HG03575 (cell line): ENCODE measurements around the gene PLET1.
"Not testable (repeated sequence)": the region's sequence is repeated elsewhere in the genome, so short reads cannot be mapped to it uniquely, and the experiment has no call there.

Experiments
- ATAC-seq: cut with Tn5 transposase; IDR thresholded peaks from one replicate; pipeline ENCODE4 v1.9.1; 2021; ENCODE audit not compliant: unreplicated experiment, insufficient number of reproducible peaks, low FRiP score; ENCODE audit errors: extremely low read depth

Gene PLET1

DNA sequence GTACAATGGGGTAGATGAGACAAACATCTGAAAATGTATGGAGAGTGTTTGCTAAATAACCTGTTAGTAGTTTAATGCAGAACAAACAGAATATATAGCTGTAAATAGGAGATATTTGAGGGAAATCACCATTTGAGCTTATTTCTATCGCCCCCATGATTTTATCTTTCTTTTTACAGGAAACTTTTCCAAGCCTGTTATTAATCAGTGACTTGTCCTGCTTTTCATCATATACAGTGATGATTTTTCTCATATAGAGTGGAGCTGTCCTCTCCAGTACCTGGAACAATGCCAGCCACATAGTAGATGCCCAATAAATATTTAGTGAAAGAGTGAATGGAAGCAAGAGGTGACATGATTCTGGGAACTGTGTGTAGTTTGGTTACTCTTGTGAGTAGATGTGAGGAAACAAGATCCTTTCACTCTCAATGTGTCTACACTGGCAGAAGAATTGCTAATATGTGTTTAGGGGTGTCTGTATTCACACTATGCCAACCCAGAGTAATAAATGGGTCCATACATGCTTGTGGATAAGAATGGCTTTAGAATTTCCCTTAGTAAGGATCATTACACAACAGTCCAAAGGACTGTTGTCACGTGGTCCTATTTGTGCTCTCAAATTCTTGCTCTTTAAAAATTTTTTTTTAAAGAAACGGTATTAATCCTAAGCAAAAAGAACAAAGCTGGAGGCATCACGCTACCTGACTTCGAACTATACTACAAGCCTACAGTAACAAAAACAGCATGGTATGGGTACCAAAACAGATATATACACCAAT, 36.7 kb downstream of the PLET1 start:
- no peak for ATAC-seq

GRCh38 chr11:112223121-112223520, 37.5 kb downstream of the PLET1 start:
- no peak for ATAC-seq

GRCh38 chr11:112222303-112222702, 38.4 kb downstream of the PLET1 start:
- no peak for ATAC-seq

- ATAC-seq = no peak
Measured at GRCh38 chr11:112221274-112221835, 39.3 kb downstream of the PLET1 start.

DNA sequence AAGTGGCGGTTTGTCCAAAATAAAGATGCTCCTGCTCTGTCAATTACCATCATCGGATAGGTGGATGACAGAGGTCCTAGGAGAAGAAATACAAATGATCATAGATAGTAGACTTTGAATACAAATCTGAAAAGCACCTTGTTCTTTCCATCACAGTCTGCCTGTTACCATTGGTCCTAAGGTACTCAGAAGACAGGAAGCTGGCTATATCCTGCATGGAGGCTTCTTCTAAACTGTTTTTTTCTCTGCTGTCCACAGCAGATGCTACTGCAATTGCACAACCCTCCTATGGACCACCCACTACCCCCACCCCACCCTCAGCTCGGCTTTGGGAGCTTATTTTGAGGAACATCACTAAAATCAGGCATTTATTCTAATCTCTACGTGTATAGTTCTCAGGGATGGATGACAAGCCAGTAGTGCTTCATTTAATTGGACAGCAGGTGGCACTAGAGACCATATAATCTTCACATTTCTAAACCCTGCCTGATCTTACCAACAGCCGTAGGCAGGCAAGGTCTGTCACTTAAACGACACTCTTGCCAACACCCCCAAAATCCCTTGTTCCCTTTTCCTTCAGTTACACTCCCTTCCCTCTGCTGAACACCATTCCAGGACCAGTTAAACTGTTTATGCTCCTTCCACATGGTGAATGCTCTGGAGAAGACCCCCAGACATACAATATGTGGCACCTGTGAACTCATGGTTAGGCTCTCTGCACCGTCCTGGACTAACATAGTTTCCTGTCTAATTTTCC, 41.0 kb downstream of the PLET1 start:
- ATAC-seq = no peak

DNA sequence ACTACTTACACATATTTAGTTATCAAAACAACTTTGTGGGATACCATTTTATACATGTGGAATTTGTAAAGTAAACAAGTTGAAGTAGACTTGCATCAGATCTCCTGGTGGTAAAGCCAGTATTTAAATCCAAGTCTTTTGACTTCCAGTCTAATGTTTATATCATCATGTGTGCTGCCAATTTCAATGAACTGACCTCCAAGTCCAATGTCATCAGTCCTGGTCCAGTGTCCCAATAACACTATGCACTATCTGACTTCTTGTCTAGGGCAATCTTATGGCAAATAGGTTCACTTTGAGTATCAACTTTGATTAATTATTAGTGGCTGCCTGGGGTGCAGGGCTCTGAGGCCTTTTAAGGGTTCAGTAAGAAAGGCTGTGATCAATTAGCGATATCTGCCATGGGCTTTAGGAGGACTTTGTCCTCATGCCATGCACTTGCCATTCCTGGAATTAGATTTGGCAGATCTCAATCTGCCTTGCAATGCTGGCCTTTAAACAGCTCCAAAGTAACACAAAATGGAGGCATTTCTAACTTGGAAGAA, 44.0 kb downstream of the PLET1 start:
- ATAC-seq = no peak

DNA sequence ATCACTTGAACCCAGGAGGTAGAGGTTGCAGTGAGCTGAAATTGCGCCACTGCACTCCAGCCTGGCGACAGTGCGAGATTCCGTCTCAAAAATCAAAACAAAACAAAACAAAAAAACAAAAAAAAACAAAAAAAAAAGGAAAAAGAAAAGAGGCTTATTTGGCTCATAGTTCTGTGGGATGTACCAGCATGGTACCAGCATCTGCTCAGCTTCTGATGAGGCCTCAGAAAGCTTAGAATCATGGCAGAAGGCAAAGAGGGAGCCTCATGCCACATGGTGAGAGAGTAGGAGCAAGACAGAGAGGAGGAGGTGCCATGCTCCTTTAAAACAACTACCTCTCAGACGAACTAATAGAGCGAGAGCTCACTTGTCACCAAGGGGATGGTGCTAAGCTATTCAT, 45.0 kb downstream of the PLET1 start:
- no peak for ATAC-seq

- no peak for ATAC-seq
Measured at GRCh38 chr11:112213753-112214152, 46.9 kb downstream of the PLET1 start.

- ATAC-seq = no peak
Measured at GRCh38 chr11:112212710-112213109, 48.0 kb downstream of the PLET1 start.

DNA sequence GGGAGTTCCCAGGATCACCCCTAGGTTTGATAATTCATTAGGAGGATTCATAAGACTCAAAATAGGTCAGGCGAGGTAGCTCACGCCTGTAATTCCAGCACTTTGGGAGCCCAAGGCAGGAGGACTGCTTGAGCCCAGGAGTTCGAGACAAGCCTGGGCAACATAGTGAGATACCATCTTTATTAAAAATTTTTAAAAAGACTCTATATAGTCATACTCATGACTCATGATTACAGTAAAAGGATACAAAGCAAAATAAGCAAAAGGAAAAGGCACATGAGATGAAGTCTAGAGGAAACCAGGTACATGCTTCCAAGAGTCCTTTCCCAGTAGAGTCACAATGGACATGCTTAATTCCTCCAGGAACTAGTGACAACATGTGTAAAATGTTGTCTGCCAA, 48.4 kb downstream of the PLET1 start:
- ATAC-seq = no peak

DNA sequence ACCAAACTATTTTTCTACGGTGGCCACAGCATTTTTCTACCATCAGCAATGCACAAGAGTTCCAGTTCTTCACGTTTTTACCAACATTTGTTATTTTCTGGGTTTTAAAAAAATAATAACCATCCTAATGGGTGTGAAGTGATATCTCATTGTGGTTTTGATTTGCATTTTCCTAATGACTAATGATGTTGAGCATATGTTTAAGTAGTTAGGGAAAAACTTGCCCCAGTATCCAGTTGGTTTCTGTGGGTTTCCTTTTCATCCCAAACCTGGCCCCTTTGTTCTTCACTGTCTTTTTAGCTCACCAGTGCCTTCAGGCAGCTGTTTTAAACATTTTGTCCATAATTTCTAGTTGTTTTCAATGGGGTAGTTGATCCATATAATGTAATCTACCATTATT, 49.1 kb downstream of the PLET1 start:
- ATAC-seq = no peak

DNA sequence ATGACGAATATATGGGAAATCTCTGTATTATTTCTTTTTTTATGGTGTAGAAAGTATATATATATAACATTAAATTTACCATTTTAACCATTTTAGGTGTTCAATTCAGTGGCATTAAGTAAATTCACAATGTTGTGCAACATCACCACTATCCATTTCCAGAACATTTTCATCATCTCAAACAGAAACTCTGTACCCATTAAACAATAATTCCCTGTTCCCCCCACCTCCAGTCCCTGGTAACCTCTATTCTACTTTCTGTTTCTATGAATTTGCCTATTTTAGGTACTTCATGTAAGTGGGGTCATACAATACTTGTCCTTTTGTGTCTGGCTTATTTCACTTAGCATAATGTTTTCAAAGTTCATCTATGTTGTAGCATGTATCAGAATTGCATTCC, 49.8 kb downstream of the PLET1 start:
- ATAC-seq = no peak

- ATAC-seq = no peak
Measured at GRCh38 chr11:112206071-112206470, 54.6 kb downstream of the PLET1 start.

- ATAC-seq = no peak
Measured at GRCh38 chr11:112200252-112200651, 60.4 kb downstream of the PLET1 start.

GRCh38 chr11:112199101-112199500, 61.6 kb downstream of the PLET1 start:
- not testable (repeated sequence) for ATAC-seq
